ENCODE data around the gene C2CD3. TPM values are rescaled to one million over a fixed set of nuclear protein-coding genes. Genes with fewer than 3 reads are reported as not detected.

The C2CD3 gene
- total RNA-seq, 1 experiment from 2014 or later, result 22.0 TPM

DNA sequence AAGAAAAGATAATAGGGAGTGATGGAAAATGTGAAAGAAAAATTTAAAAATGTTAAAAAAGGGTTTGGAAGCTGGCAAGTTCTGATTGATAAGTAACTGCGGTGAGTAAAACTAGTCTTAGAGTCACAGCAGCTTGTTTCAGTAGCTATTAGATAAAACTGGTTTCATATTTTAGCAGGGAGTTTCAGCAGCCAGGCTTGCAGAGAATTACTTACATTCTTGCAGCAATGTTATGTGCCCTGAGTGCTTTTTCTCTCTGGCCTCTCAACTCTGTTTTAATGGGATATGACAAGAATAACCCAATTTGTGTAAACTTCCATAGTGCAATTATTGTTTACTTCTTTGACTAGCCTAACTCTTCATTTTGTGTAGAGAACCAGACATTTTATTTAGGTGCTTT, 33.9 kb upstream of the C2CD3 start:
- no peak overlapping the region for H2BK5ac ChIP-seq (ENCODE audit: insufficient read length, low read length)
- no peak overlapping the region for H3K27ac ChIP-seq (ENCODE audit: insufficient read length, low read depth, low read length)
- H3K27me3 ChIP-seq (ENCODE audit: insufficient read depth, low read length), result no peaks in the 10 kb centered on the region
- H3K18ac ChIP-seq (ENCODE audit: insufficient read length, low read depth, low read length), result no peak overlapping the region
- H2BK120ac ChIP-seq (ENCODE audit: low read depth, low read length, poor library complexity, severe bottlenecking), result no peak overlapping the region
- H3K4ac ChIP-seq (ENCODE audit: low read depth, low read length), result no peak overlapping the region
- no peak overlapping the region for H2BK12ac ChIP-seq (ENCODE audit: insufficient read length, low read depth, low read length)
- H3K79me2 ChIP-seq (ENCODE audit: insufficient read depth, low read length), result no peaks in the 10 kb centered on the region
- H3K27ac Mint-ChIP-seq, result no peak overlapping the region
- no peak overlapping the region for H3K56ac ChIP-seq (ENCODE audit: insufficient read length, low read depth, low read length)
- no peak overlapping the region for H2BK15ac ChIP-seq (ENCODE audit: low read depth, low read length)
- no peaks in the 10 kb centered on the region for H3K9me3 ChIP-seq (ENCODE audit: control insufficient read depth, low read depth, low read length)
- no peaks in the 10 kb centered on the region for H3K79me1 ChIP-seq (ENCODE audit: insufficient read depth, low read depth, low read length, poor library complexity, severe bottlenecking)
- DNase-seq, result no peak
- WGBS (ENCODE audit: extremely low coverage, insufficient read length, low lambda C conversion rate), result 100% methylated on average over 1 of the region's 1 CpG
- H3K14ac ChIP-seq (ENCODE audit: insufficient read depth, low read length), result no peak overlapping the region
- no peak overlapping the region for H3K4me2 ChIP-seq (ENCODE audit: insufficient read depth, insufficient read length, low read length)
- H3K9me3 Mint-ChIP-seq, result no peaks in the 10 kb centered on the region
- no peak overlapping the region for H2AK5ac ChIP-seq (ENCODE audit: insufficient read length, low read length)
- H3K4me3 Mint-ChIP-seq, result no peak overlapping the region
- no peak overlapping the region for H4K5ac ChIP-seq (ENCODE audit: insufficient read length, low read depth, low read length)
- peaks cover 0 to 29% (median 10%) of the 10 kb centered on the region in 3 experiments; a peak in 5 of 7 replicates for H3K36me3 Mint-ChIP-seq (ENCODE audit: insufficient read depth in 1 of 3, low read depth in 3 of 3)
- no peaks in the 10 kb centered on the region for H3K27me3 Mint-ChIP-seq (ENCODE audit: low read depth)
- H3K23me2 ChIP-seq (ENCODE audit: insufficient read length, low read depth, low read length, poor library complexity, severe bottlenecking), result no peaks in the 10 kb centered on the region
- H4K91ac ChIP-seq (ENCODE audit: insufficient read length, low read depth, low read length), result no peak overlapping the region
- no peak overlapping the region for H4K8ac ChIP-seq (replicated peaks; ENCODE audit: insufficient read length, low read depth, low read length)
- TF ChIP-seq CTCF (conservative IDR thresholded peaks at IDR 0.05), result no peak
- no peaks in the 10 kb centered on the region for H3K4me1 Mint-ChIP-seq
- no peaks in the 10 kb centered on the region for H4K20me1 ChIP-seq (ENCODE audit: control insufficient read depth, insufficient read depth, insufficient read length)
- no peak overlapping the region for H2BK20ac ChIP-seq (ENCODE audit: low read depth, low read length, poor library complexity, severe bottlenecking)
- no peaks in the 10 kb centered on the region for H3K4me1 ChIP-seq (ENCODE audit: insufficient read depth, low read length)
- H3K9ac ChIP-seq (ENCODE audit: extremely low read depth, insufficient read length, low read length), result no peak overlapping the region
- no peak overlapping the region for H2AFZ ChIP-seq (ENCODE audit: low read length)
- H3T11ph ChIP-seq (ENCODE audit: low read length), result no peak overlapping the region
- no peak overlapping the region for H3K23ac ChIP-seq (ENCODE audit: insufficient read length, low read depth, low read length)

All from H9 (cell line).